ENCODE measurements around the gene FICD.

DNA sequence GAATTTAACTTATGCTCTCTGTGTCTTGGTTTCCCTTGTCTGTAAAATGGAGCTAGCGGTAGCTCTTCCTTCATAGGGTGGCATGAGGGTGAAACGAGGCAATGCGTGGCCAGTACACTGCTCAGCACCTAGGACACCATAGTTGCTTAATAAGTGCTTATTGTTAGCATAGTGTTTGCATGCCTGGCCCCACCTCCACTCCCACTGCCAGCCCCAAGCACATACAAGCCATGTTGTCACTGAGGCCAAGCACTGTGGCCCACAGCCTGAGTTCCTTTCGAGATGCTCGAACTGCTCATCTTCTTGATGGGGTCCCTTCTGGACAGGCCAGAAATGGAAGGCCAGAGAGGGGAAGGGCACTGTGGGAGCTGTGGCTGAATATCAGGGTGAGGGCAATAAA, 839 bp downstream of the FICD start:
- TF ChIP-seq, protein P1, sequence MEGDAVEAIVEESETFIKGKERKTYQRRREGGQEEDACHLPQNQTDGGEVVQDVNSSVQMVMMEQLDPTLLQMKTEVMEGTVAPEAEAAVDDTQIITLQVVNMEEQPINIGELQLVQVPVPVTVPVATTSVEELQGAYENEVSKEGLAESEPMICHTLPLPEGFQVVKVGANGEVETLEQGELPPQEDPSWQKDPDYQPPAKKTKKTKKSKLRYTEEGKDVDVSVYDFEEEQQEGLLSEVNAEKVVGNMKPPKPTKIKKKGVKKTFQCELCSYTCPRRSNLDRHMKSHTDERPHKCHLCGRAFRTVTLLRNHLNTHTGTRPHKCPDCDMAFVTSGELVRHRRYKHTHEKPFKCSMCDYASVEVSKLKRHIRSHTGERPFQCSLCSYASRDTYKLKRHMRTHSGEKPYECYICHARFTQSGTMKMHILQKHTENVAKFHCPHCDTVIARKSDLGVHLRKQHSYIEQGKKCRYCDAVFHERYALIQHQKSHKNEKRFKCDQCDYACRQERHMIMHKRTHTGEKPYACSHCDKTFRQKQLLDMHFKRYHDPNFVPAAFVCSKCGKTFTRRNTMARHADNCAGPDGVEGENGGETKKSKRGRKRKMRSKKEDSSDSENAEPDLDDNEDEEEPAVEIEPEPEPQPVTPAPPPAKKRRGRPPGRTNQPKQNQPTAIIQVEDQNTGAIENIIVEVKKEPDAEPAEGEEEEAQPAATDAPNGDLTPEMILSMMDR (IDR thresholded peaks at IDR 0.05; ENCODE audit: poor library complexity, severe bottlenecking): no peak
- TF ChIP-seq EZH2 (IDR thresholded peaks at IDR 0.05; ENCODE audit: borderline replicate concordance, insufficient read depth, low read length, poor library complexity, severe bottlenecking) (no peak), MXI1 (conservative IDR thresholded peaks at IDR 0.05; ENCODE audit: poor library complexity, severe bottlenecking) (no peak), POLR2AphosphoS5 (IDR thresholded peaks at IDR 0.05) (no peak)

Measured in neural cell (in vitro differentiated cells).